NOMO-1 treated with dmso at 0.1 percent for 144 hours (cell line): ENCODE results near the gene HMGCLL1.

ENCODE experiments used
- DNase-seq: peaks from one replicate; lab custom pipeline; 2025; ENCODE audit not compliant: unreplicated experiment; lab: John Stamatoyannopoulos, UW

HMGCLL1 gene

DNA sequence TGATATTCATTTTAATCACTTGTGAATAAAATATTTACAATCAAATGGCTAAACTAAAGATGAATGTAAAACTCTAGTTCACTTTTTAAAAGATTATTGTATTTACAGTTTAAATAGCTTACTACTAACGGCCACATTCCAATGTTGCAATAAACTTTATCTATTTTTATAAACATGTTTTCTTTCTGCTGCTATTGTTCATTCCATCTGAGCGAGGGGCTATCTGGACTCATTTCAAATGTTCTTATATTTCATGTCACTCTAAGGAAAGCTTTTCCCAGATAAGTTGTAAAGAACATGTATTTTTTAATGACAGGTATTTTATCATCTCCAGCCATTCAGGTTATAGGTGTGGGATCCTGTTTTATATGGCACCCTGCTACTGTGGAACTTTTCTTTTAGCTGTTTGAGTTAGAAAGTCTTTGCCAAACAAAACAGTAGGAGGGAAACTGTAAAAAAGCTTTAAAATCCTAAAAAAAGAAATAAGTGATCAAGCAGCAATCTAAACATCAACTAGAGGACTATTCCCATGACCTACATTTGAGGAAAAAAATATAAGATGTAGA is 42.5 kb downstream of the HMGCLL1 start:
- no peak for DNase-seq

DNA sequence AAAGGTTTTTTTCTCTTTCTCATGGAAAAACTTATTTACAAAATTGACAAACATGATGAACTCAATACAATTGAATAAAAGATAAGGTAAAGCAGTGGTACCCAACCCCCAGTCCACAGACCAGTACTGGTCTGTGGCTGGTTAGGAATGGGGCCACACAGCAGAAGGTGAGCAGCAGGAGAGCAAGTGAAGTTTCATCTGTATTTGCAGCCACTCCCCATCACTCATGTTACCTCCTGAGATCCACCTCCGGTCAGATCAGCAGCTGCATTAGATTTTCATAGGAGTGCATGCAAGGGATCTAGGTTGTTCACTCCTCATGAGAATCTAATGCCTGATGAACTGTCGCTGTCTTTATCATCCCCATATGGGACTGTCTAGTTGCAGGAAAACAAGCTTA is 47.5 kb downstream of the HMGCLL1 start:
- no peak for DNase-seq

DNA sequence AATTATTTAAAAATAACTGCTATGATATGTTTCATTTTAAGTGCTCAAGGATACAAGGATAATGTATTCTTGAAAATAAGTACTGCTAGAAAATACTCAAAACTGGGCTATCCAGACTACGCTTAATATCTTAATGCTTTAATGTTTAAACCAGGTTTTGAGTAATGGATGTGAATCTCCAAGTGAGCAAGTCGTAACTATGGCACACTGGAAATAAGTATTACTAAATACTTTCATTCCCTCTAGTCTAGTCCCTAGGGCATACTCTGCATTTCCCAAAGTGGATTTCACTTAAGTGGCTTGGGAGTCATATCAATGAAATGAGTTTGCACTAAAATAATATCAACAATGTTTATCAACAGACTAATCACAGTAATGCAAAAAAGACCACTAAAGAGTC is 48.1 kb downstream of the HMGCLL1 start:
- DNase-seq, result no peak

DNA sequence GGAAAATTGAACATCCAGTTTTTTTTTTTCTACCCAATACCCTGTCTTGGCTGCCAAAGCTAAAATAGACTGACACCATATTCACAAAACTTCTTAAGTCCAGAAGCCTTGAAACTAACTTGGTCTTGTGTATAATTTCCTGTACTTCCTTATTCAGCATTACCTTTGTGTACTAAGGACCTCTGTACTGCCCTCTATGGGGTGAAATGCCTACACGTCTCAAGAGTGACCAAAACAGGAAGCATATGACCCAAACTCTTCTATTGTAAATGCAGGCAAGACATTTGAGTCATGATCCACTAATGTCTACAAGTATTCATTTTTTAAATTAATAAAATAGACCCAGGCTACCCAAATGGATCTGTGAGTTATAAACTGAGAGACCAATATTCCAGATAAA is 50.4 kb downstream of the HMGCLL1 start:
- DNase-seq, result peak; percentile 1

DNA sequence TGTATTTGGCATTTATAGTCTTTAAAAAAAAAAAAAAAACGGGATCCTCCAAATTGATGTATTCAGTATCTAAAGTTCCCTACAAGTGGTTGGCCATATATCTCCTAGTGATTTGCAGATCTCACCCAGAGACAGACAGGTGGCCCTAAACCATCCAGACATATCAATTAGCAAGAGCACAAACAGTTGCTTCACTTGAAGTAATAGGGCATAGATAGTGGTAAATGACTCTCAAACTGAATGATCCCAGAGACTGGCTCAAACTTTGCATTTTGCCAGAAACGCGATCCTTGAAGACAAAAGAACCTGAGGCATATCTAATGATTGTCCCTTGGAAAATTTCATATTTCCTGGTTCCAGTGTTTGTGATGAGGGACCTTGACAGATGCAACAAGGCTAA is 54.6 kb downstream of the HMGCLL1 start:
- DNase-seq, result no peak

DNA sequence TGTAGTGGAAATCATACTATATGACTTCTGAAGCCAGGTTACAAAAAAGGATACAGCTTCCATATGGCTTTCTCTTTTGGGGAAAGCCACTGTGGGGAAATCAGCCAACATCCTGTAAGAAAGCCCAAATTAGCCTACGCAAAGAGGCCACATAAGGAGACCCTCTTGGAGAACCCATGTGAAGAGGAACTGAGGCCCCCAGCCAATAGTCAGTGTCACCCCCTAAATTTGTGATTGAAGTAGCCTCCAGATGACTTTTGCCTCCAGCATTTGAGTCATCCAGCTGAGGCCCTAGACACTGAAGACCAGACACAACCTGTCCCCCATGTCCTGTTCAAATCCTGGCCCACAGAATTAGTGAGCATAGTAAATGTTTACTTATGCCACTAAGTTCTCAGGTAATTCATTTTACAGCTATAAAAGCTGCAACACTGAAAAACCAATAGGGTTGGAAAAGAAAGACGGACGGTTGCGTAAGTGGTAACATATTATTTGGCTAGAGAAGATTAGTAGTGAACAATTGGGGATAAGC is 60.4 kb downstream of the HMGCLL1 start:
- no peak for DNase-seq

DNA sequence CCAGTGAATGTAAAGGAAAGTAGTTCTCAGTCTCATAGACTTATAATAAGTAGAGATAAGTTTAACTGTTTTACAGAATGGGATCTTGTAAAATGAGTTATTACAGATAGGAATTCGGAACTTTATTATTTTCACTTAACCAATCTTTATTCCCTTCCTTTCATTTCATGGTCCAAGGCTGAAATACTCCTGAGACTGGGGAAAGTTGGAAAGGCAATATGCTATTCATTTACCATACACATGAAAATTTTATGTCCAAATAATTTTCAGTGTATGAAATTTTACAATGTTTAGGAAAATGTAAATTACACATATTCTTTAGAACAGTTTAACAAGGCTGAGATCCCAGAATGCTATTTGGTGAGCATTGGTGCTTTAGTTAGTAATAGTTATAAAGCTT is 62.3 kb downstream of the HMGCLL1 start:
- DNase-seq, result no peak

DNA sequence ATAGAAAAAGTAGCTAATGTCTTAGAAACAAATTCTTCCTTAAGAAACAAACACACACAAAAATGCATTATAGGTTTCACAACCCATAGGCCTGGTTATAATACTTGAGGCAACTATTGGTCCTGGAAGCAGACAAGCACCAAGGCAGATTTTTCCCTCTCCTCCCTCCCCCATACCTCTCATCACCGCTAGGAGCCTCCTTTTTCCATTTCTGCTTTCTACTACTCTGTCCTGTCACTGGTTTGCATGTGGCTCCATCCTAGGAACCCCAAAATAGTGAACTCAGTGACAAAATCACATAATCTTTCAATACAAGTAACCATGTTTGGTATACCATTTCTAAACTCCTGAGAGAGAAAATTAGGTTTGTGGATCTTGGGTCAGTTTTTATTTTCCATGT is 66.1 kb downstream of the HMGCLL1 start:
- DNase-seq, result no peak

DNA sequence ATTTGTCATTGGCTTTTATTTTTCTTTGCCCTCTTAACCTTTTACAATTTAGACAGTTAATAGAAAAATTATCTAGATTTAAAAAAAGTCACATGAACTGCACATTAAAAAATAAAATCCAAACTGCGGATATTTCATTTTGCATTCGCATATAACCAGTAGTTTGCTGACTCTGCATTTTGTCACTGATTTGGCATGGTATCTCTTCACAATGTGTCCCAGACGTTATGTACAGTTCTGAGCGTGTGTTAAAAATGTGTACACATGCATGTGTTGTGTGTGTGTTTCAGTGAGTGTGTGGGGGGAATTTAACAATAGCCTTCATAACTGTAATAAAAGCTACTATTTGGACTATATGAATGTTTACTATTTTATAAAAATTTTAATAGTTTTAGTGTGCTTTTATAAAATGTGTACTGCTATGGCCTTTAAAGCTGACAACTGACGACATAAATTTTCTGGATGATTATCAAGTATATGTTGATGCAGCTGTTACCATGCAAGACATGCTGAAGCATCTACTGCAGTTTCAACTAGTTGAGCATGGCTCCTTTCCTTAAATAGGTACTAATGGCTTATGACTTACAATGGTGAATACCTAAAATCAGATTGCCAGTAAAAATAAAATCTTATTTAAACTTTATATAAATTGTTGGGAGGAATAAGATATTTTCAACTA is 67.7 kb downstream of the HMGCLL1 start:
- DNase-seq, result no peak

DNA sequence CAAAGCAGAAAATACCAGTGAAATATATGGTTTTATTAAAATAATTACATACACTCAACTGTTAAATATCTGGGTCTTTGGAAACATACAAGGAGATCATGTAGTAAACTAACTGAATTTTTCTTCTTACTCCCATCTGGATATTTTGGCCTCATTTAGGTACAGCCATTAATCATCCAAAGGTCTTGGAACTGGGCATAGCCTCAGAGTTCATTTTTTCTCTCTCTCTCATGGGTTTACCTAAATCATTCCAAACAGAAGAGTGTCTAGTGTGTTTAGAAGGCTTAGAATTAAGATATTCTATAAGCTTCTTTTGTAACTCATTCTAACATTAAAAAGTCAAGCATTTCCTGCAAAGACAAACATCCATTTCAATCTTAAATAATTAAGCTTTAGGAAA is 79.4 kb downstream of the HMGCLL1 start:
- DNase-seq, result no peak

DNA sequence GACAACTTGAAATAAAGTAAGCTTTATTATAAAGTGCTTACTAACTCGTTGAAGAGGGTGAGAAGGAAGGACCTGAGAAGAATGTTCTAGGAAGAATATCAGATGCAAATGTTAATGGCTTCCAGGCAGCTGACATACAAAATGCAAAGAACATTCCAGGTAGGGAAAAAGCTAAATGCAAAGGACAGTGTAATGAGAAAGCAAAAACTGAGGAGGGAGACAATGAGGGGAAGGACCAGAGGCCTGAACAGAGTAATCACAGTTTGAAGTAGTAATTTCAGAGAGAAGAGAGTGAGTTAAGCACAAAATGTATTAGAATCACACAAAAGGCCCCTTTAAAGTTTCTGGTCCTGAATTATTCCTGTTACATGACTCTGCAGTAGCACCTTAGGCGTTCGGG is 81.3 kb downstream of the HMGCLL1 start:
- DNase-seq, result no peak

DNA sequence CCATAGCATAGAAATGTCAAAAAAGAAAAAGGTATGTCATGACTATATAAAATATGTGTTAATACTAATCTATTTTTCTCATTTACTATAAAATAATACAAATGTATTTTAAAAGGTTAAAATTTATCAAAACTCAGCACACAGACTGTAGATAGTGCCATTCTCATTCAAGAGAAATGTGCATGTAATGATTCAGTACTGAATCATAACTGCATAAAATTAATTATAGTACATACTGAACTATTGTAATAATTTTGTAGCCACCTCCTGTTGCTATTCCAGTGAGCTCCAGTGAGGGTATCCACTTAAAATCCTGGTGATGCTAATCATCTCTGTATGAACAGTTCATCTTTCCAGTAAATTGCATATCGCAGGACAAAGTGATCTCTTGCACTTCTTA is 82.8 kb downstream of the HMGCLL1 start:
- DNase-seq, result no peak

DNA sequence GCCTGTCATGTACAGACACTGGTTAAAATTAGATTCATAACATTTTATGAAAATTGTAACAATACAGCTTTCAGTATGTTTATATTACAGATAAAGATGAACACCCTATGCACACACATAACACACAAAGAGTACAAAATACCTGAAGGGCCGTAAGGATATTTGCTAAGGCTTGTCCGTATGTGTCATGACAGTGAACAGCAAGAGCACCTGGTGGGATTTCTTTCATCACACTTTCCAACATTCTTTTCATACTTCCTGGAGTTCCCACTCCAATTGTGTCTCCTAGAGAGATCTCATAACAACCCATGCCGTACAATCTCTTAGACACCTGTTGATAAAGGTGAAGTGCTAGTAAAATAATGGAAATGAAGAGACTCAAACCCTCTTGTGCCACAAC is 83.7 kb downstream of the HMGCLL1 start:
- no peak for DNase-seq

DNA sequence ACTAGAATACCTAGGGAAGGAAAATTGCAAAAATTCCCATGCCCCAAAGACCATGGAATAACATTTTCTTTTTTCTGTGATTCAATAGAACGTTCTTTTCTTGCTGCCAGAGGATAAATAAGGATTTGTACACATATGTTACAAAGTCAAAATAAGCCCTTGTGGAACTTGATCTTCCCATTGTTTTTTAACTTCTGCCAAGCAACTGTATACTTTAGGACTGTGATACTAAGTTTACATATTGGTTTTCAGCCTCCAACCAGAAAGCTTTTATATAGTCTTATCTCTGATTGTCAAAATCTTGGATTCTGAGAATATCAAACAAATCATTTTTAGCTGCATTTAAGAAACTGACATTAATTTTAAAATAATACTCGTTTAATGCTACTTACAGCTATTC is 84.6 kb downstream of the HMGCLL1 start:
- no peak for DNase-seq

DNA sequence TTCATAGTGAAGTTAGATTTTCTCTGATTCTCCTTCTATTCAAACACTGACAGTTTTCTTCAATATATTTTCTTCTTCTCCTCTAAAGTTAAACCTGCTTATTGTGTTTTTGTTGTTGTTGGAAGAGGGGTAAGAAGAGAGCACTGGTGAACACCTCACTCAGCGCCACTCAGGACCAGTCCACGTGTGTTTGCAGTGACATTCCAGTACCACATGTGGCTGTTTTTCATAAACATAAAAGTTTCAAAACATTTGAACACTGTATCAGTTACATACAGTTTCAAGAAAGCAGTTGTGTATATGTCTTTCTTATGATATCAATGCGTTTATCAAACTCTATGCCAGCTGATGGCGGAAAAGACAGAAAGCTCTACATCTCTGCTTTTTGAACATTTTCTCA is 86.7 kb downstream of the HMGCLL1 start:
- no peak for DNase-seq

DNA sequence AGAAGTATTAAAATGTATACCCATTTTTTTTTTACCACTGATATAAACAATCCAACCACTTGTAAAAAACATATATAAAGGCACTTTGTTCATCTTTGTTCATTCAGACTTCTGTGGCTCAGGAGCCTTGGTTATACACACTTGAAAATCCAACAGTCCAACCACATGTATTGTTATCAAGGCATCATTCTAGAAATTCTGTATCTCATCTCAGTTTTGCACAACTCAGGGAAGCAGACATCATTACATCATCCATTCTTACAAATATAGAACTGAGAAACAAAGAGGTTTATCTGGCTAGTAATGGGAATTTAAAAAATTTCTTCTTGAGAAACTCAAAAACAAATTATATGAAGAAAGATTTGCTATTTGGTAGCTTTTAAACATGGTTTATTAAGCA is 88.1 kb downstream of the HMGCLL1 start:
- no peak for DNase-seq

DNA sequence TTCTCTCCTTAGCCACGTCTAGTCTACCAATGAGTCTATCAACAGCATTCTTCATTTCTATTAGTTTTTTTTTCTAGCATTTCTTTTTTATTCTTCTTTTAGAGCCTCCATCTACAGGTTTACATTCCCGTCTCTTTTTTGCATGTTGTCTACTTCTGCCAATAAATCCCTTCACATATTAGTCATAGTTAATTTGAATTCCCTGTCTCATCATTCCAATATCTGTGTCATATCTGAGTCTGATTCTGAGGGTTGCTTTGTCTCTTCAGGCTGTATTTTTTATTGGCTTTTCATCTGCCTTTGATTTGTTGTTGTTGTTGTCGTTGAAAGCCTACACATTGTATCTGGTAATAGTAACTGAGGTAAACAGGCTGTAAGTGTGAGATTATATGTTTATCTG is 104.6 kb downstream of the HMGCLL1 start:
- DNase-seq, result no peak

DNA sequence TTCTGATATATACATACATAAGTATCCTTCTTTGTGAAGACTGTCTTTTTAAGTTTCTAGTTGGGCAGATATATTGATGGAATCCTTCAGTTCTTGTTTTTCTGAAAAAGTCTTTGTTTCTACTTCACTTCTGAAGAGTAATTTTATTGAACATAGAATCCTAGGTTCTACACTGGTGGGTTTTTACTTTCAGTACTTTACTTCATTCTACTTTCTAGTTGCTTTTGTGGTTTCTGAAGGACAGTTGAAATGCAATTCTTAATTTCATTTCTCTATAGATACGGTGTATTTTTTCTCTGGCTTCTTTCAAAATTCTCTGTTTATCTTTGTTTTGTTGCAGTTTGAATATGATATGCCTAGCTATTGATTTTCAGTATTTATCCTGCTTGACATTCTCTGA is 105.3 kb downstream of the HMGCLL1 start:
- DNase-seq, result no peak

DNA sequence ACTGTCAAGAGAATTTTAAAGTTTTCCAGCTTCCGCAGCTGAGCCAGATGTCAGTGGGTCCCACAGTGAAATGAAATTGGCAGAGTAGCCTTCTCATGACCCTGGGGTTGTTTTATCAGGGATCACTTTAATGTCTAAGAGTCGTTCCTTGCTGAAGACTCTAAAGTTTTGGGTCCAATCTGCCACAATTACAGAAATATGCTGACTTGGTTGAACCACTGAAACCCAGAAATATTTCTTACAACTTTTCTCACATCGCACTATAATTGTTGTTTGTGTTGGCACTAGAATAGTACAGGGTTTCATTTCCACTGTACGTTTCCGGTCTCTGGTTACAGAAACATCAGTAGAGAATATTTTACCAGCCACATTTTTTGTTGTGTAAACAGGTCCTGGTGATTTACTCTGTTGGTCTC is 109.0 kb downstream of the HMGCLL1 start:
- no peak for DNase-seq

DNA sequence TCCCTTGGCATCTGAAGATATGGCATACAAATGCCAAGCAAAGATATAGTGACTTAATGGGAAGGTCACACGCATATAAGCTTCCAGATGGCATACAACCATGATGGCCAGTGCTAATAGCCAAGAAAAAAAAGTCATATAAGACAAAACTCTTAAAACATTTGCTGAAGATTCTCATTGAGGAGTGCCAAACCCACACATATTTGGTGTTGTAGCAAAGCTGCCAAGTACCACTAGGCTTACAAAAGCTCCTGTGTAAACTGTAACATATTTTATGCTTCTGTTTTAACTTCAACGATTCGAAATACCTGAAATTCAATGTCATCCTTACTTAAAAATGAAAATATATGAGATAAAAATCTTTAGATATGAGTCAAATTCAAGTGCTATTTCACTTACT is 123.0 kb downstream of the HMGCLL1 start:
- DNase-seq, result no peak

DNA sequence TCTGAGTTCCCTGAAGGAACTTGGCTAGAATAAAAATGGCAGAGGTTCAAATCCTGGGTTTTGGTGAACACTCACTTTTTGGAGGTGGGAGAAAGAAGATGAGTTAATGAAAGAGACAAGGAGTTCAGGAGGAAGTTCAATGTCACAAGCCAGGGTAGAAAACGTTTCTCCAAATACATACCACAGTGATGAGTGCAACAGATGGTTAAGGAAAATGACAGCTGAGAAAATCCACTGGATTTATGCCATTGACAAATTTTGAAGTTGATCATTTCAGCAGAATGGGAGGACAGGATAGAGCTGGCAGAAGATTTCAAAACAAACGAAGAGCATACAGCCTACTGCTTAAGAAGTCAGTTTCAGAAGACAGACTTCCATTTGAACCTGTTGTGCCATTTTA is 129.0 kb downstream of the HMGCLL1 start:
- DNase-seq, result no peak

DNA sequence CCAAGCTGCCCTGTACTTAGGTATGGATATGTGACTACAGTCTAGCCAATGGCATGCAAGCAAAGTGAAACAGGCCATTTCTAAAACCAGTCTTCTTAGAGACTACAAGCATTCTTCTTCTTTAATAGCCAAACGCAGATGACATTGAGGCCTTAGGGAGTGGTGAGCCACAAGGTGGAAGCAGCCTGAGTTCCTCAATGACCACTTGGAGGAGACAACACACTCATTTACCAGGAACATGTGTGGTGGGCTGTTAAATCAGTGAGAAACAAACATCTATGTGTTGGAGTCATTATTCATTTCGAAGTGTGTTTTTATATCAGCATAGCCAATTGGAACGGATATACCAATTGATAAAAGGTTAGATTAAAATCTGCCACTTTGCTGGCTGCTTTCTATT is 129.8 kb downstream of the HMGCLL1 start:
- no peak for DNase-seq

DNA sequence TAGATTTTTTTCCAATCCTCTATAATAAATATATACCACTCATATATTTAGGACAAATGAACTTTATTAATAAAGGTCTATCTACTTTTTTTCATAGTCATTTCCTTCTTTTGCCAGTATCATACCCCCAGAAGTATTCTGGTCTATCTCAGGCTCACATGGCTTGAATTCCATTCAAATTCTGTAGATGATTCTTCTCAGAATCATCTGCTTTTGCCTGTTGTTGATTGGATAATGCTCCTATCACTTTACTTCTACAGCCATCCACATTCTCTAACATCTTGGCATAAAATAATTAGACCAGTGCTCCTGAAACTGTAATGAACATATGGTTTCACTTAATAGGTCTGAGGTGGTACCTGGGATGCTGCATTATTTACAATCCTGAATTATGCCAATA is 130.5 kb downstream of the HMGCLL1 start:
- DNase-seq, result no peak
